ENCODE data around the gene AKAP9.

AKAP9 gene

DNA sequence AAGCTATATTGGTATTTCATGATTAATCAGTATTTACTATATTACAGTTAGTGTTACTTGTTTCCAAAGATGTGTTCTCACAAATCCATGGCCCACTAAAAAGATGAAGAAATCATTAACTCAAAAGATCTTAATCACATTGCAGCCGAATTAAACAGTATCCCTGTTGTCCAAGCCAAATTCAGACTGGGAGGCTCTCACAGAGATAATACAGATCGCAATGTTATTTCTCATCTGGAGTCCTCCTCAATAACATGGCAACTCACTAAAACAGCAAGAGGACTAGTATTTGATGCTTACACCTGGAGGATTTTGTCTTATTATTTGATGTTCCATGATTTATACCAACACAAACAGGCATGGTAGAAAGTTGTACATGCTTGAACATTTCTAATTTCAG lies 170.2 kb downstream of the AKAP9 start:
- Histone ChIP-seq H3K9ac (ENCODE audit: low read length) (no peak overlapping the region), H3K27ac (ENCODE audit: low read depth, low read length) (no peak overlapping the region), H3K4me1 (ENCODE audit: insufficient read depth, low read length) (no peaks in the 10 kb centered on the region), H3K27me3 (ENCODE audit: control insufficient read depth in 1 of 2, insufficient read depth in 2 of 2, low read length in 2 of 2) (no peaks in the 10 kb centered on the region), H3K9me3 (ENCODE audit: low read length) (no peaks in the 10 kb centered on the region), H3K36me3 (ENCODE audit: insufficient read depth, low read length) (peaks cover 27% of the 10 kb centered on the region), H3K4me3 (ENCODE audit: low read depth in 1 of 2, low read length in 2 of 2) (no peak overlapping the region)

DNA sequence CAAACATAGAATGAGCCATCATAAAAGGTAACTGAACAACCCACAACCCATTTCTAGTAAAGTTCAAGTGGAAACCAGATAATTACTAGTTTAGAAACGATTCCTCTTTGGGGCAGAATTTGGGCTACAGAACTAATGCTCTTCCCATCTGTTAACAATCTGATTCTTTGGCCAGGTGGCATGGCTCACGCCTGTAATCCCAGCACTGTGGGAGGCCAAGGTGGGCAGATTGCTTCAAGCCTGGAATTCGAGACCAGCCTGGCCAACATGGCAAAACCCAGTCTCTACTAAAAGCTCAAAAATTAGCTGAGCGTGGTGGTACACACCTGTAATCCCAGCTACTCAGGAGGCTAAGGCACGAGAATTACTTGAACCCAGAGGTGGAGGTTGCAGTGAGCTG lies 175.2 kb downstream of the AKAP9 start:
- no peaks in the 10 kb centered on the region for H3K4me1 ChIP-seq (ENCODE audit: insufficient read depth, low read length)
- no peak overlapping the region for H3K27ac ChIP-seq (ENCODE audit: low read depth, low read length)
- no peaks in the 10 kb centered on the region for H3K9me3 ChIP-seq (ENCODE audit: low read length)
- no peaks in the 10 kb centered on the region for H3K27me3 ChIP-seq (ENCODE audit: control insufficient read depth in 1 of 2, insufficient read depth in 2 of 2, low read length in 2 of 2)
- H3K4me3 ChIP-seq (ENCODE audit: low read depth in 1 of 2, low read length in 2 of 2): no peak overlapping the region
- peaks cover 22% of the 10 kb centered on the region for H3K36me3 ChIP-seq (ENCODE audit: insufficient read depth, low read length)
- no peak overlapping the region for H3K9ac ChIP-seq (ENCODE audit: low read length)

DNA sequence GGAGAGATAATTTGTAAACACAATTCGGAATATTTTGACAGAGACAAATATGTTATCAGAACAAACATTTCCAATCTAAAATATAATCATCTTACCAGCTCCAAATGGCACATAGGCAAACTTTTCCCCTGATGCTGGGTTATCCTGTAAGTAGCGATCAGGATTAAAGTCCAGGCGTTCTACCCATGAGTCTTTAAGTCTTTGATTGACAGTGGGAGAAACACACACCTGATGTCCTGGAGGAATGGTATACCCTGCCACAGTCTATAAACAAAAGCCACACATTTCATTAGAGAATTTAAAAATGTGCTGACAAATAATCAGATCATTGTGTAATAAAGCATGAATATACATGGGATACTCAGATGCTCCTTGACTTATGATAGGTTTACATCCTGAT lies 176.3 kb downstream of the AKAP9 start:
- Histone ChIP-seq H3K4me1 (ENCODE audit: insufficient read depth, low read length) (no peaks in the 10 kb centered on the region), H3K9ac (ENCODE audit: low read length) (no peak overlapping the region), H3K27me3 (ENCODE audit: control insufficient read depth in 1 of 2, insufficient read depth in 2 of 2, low read length in 2 of 2) (no peaks in the 10 kb centered on the region), H3K27ac (ENCODE audit: low read depth, low read length) (no peak overlapping the region), H3K4me3 (ENCODE audit: low read depth in 1 of 2, low read length in 2 of 2) (no peak overlapping the region), H3K9me3 (ENCODE audit: low read length) (no peaks in the 10 kb centered on the region), H3K36me3 (ENCODE audit: insufficient read depth, low read length) (peaks cover 31% of the 10 kb centered on the region)

DNA sequence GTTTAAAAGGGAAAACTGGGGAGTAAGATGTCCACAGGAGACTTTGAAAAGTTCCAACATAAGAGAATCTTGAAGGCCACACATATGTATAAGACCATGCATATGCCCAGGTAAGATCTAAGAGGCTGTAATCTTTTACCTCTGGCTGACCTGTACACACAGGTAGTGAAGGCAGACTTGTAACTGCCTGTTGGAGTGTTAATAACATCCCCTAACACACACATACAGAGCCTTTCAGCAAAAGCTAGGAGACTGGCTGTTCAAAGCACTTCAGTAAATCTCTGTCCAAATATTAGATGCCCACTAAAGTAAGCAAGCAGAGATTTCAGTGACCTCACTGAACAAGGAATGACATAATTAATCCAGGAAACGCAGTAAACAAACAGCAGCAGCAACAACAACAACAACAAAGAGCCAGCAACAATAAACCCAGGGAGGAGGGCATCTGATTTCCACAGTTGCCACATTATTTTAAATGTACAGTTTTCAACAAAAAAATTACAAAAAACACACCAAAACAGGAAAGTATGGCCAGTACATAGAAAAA lies 178.6 kb downstream of the AKAP9 start:
- peaks cover 43% of the 10 kb centered on the region for H3K36me3 ChIP-seq (ENCODE audit: insufficient read depth, low read length)
- no peaks in the 10 kb centered on the region for H3K27me3 ChIP-seq (ENCODE audit: control insufficient read depth in 1 of 2, insufficient read depth in 2 of 2, low read length in 2 of 2)
- no peaks in the 10 kb centered on the region for H3K4me1 ChIP-seq (ENCODE audit: insufficient read depth, low read length)

DNA sequence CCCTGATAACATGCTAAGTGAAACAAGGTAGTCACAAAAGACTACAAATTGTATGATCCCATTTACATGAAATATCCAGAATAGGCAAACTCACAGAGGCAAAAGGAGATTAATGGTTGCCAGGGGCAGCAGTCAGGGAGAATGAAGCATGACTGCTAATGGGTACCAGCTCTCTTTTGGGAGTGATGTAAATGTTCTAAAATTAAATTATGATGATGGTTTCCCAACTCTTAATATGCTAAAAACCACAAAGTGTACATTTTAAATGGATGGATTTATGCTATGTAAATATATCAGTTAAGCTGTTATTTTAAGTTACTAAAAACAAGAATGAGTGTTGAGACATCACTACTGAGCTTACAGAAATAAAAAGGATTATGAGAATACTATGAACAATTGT lies 181.0 kb downstream of the AKAP9 start:
- Histone ChIP-seq H3K27me3 (ENCODE audit: control insufficient read depth in 1 of 2, insufficient read depth in 2 of 2, low read length in 2 of 2) (no peaks in the 10 kb centered on the region), H3K9ac (ENCODE audit: low read length) (no peak overlapping the region), H3K36me3 (ENCODE audit: insufficient read depth, low read length) (peaks cover 34% of the 10 kb centered on the region), H3K27ac (ENCODE audit: low read depth, low read length) (no peak overlapping the region), H3K4me1 (ENCODE audit: insufficient read depth, low read length) (no peaks in the 10 kb centered on the region), H3K4me3 (ENCODE audit: low read depth in 1 of 2, low read length in 2 of 2) (no peak overlapping the region), H3K9me3 (ENCODE audit: low read length) (no peaks in the 10 kb centered on the region)

More for the DNA sequence above, 178.6 kb downstream of the AKAP9 start:
- Histone ChIP-seq H3K4me3 (ENCODE audit: low read depth in 1 of 2, low read length in 2 of 2) (no peak overlapping the region), H3K9ac (ENCODE audit: low read length) (no peak overlapping the region), H3K9me3 (ENCODE audit: low read length) (no peaks in the 10 kb centered on the region), H3K27ac (ENCODE audit: low read depth, low read length) (no peak overlapping the region)

DNA sequence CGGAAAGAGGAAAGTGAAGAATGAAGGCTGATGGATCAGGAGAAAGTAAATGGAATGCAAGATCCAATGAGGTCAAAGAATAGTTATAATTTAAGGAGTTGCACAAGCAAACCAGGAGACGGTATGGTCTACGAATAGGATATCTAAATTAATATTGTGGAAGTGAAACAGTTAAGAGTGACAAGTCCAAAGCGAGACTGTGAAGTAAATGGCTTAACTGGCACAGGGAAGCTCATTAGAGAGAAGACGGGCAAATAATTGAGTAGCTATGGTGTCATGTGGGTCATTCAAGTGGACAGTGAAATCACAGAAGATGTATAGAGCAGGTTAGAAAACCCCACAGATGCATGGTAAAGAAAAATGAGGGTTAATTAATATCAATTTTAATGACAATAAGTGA lies 190.4 kb downstream of the AKAP9 start:
- no peak overlapping the region for H3K9ac ChIP-seq (ENCODE audit: low read length)
- H3K27ac ChIP-seq (ENCODE audit: low read depth, low read length): no peak overlapping the region
- peaks cover 5% of the 10 kb centered on the region for H3K36me3 ChIP-seq (ENCODE audit: insufficient read depth, low read length)
- peaks cover 19% of the 10 kb centered on the region for H3K4me1 ChIP-seq (ENCODE audit: insufficient read depth, low read length)
- no peaks in the 10 kb centered on the region for H3K9me3 ChIP-seq (ENCODE audit: low read length)
- H3K27me3 ChIP-seq (ENCODE audit: control insufficient read depth in 1 of 2, insufficient read depth in 2 of 2, low read length in 2 of 2): no peaks in the 10 kb centered on the region
- H3K4me3 ChIP-seq (ENCODE audit: low read depth in 1 of 2, low read length in 2 of 2): no peak overlapping the region

DNA sequence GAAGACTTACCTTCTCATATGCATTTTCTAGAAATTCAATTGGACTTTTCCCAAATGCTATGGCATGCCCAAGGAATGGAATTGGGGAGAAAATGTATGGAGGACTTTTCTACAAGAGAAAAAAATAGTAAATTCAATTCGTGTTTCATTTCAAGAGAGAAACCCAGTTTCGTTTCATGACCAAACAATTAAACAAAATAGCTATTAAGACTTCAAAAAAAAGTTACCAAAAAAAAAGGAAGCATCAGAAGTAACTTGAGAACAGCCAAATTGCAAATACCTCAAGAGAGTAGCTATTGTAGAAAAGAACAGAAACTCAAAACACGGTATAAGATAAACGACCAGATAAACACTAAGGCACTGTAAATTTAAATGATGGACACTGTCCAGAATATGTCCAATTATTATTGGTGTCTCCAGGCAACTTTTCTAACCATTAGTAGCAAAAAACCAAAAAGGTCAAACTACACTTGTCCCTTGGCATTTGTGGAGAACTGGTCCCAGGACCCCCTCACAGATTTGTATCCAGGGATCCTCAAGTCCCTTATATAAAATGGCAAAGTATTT lies 191.2 kb downstream of the AKAP9 start:
- no peaks in the 10 kb centered on the region for H3K27me3 ChIP-seq (ENCODE audit: control insufficient read depth in 1 of 2, insufficient read depth in 2 of 2, low read length in 2 of 2)
- peaks cover 19% of the 10 kb centered on the region for H3K4me1 ChIP-seq (ENCODE audit: insufficient read depth, low read length)
- H3K4me3 ChIP-seq (ENCODE audit: low read depth in 1 of 2, low read length in 2 of 2): no peak overlapping the region
- no peak overlapping the region for H3K9ac ChIP-seq (ENCODE audit: low read length)
- no peaks in the 10 kb centered on the region for H3K9me3 ChIP-seq (ENCODE audit: low read length)
- peaks cover 5% of the 10 kb centered on the region for H3K36me3 ChIP-seq (ENCODE audit: insufficient read depth, low read length)
- H3K27ac ChIP-seq (ENCODE audit: low read depth, low read length): no peak overlapping the region

DNA sequence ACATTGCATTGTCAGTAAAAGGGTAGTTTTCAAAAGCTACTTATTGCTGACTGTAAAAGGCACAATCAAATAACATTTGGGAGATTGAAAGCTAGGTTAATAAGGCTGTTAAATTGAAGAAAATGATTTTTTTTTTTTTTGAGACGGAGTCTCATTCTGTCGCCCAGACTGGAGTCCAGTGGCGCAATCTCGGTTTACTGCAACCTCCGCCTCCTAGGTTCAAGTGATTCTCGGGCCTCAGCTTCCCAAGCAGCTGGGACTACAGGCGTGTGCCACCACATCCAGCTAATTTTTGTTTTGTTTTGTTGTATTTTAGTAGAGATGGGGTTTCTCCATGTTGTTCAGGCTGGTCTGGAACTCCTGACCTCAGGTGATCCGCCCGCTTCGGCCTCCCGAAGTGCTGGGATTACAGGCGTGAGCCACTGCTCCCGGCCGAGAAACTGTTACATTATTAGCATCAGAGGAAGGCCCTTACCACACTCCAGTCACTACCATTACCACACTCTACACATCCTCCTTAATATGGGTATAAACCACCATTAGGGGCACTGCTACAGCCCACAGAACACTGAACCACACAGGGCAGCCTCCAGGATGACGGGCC lies 192.6 kb downstream of the AKAP9 start:
- peaks cover 19% of the 10 kb centered on the region for H3K4me1 ChIP-seq (ENCODE audit: insufficient read depth, low read length)
- H3K27me3 ChIP-seq (ENCODE audit: control insufficient read depth in 1 of 2, insufficient read depth in 2 of 2, low read length in 2 of 2): no peaks in the 10 kb centered on the region
- peak overlapping the region; percentile 98 for H3K27ac ChIP-seq (ENCODE audit: low read depth, low read length)
- peak overlapping the region; percentile 88 to 98 for H3K4me3 ChIP-seq (ENCODE audit: low read depth in 1 of 2, low read length in 2 of 2)
- H3K9me3 ChIP-seq (ENCODE audit: low read length): no peaks in the 10 kb centered on the region
- peaks cover 5% of the 10 kb centered on the region for H3K36me3 ChIP-seq (ENCODE audit: insufficient read depth, low read length)
- H3K9ac ChIP-seq (ENCODE audit: low read length): peak overlapping the region; percentile 94

DNA sequence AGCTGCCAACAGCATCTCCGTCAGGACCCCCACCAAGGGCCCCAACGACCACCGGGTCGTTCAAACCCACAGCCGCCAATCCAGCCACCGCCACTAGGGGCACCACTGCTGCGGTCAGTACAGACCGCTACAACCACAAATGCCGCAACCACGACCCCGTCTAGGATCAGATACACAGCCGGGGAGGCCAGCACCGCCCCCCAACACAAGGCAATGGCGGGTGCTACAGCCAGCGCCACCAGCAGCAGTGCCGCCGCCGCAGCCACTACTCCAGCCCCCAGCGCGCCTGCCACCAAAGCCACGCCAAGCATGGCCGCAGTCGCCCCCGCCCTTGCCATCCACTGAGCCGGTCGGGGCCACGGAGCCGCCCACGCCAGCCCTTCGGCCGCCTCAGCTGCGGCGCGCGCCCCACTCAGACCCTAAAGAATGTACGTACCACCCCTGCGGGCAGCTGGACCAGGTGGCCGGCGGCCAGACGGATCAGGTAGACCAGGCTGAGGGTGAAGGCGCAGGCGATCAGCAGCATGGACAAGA lies 193.1 kb downstream of the AKAP9 start:
- H3K27me3 ChIP-seq (ENCODE audit: control insufficient read depth in 1 of 2, insufficient read depth in 2 of 2, low read length in 2 of 2): no peaks in the 10 kb centered on the region
- H3K9ac ChIP-seq (ENCODE audit: low read length): peak overlapping the region; percentile 94
- peaks cover 19% of the 10 kb centered on the region for H3K4me1 ChIP-seq (ENCODE audit: insufficient read depth, low read length)
- H3K36me3 ChIP-seq (ENCODE audit: insufficient read depth, low read length): no peaks in the 10 kb centered on the region
- H3K9me3 ChIP-seq (ENCODE audit: low read length): no peaks in the 10 kb centered on the region
- H3K27ac ChIP-seq (ENCODE audit: low read depth, low read length): peak overlapping the region; percentile 98
- H3K4me3 ChIP-seq (ENCODE audit: low read depth in 1 of 2, low read length in 2 of 2): peak overlapping the region; percentile 88 to 98

DNA sequence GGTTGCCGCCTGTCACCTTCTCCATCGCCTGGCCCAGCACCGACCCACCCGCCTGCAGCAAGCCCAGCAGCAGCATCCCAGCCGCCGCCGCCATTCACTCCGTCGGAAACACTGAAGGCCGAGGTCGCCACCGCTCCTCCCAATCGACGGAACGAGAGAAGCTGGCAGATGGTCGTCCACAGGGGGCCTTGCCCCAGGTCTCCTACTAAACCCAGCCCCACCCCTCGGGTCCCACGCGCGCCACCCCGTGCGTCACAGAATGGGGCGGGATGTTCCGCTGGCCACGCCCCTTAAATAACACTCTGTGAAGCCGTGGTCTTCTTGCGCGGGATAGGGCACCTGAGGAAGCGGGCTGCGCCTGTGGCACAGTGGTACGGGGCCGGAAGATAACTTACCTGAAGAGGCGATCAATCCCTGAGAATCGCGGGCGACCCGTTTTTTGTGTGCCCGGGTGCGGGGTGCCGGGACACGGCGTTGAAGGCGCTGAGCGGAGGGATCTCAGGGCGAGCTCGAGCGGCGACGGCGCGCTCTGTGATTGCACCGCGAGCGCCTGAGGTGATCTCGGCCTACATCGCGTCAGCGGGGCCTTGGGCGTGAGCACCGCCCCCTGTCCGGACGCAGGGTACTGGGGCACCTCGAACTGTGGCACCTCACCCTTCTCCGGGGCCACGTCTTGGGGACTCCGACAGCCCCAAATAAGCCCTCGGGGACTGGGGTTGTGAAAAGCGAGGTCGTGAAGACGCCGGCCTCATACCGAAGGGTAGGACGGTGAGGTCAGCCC lies 193.8 kb downstream of the AKAP9 start, which contains the start of gene CYP51A1:
TSS of gene CYP51A1 (minus strand) at position 207 of the 781 bp plus-strand sequence. CDS start at position 94, 113 bp downstream.
- peak within 1 kb of the TSS; percentile 88 to 98 for H3K4me3 ChIP-seq (ENCODE audit: low read depth in 1 of 2, low read length in 2 of 2)
- peak within 1 kb of the TSS; percentile 94 for H3K9ac ChIP-seq (ENCODE audit: low read length)
- H3K9me3 ChIP-seq (ENCODE audit: low read length): no peaks in the 10 kb centered on the region
- H3K27ac ChIP-seq (ENCODE audit: low read depth, low read length): peak within 1 kb of the TSS; percentile 98
- no peaks in the 10 kb centered on the region for H3K36me3 ChIP-seq (ENCODE audit: insufficient read depth, low read length)
- peaks cover 19% of the 10 kb centered on the region for H3K4me1 ChIP-seq (ENCODE audit: insufficient read depth, low read length)
- H3K27me3 ChIP-seq (ENCODE audit: control insufficient read depth in 1 of 2, insufficient read depth in 2 of 2, low read length in 2 of 2): no peaks in the 10 kb centered on the region

Measured in muscle layer of colon (tissue), 2 donors.